AG09309 (cell line): ENCODE results near the gene OSBPL5.

ENCODE experiments used
- DNase-seq: peaks from one replicate; pipeline ENCODE4 v3.0.0-alpha.2; 2010; ENCODE audit warnings: low read depth
- H3K4me3 ChIP-seq: 2 replicates; pipeline ENCODE4 v1.5.1; 2011; ENCODE audit warnings: mild to moderate bottlenecking, low read depth, low read length, moderate library complexity; ENCODE audit not compliant: control insufficient read depth
- TF ChIP-seq, protein P1 (sequence below): IDR thresholded peaks from 2 replicates; pipeline ENCODE4 v1.5.1; 2011; ENCODE audit warnings: mild to moderate bottlenecking, low read depth, low read length, inconsistent platforms; ENCODE audit not compliant: insufficient read depth, control insufficient read depth; ENCODE audit errors: missing control alignments

The OSBPL5 gene

DNA sequence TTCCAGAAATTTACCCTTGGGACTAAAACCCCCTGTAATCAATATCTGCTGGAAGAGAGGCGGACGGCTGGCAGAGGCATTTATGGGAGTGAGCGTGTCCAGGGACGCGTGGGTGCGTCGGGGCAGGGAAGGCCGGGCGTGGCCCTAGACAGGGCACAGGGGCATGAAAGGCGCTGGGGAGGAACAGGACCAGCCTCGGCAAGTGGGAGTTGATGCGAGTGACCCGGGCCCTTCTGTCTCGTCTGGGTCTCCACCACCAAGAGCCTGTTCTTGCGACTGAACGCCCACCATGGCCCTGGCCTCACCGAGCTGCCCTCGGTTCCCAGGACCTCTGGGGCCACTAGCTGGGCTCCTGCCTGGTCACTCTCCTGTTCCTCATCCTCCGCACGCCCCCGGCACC, 17.5 kb downstream of the OSBPL5 start:
- TF ChIP-seq, protein P1, sequence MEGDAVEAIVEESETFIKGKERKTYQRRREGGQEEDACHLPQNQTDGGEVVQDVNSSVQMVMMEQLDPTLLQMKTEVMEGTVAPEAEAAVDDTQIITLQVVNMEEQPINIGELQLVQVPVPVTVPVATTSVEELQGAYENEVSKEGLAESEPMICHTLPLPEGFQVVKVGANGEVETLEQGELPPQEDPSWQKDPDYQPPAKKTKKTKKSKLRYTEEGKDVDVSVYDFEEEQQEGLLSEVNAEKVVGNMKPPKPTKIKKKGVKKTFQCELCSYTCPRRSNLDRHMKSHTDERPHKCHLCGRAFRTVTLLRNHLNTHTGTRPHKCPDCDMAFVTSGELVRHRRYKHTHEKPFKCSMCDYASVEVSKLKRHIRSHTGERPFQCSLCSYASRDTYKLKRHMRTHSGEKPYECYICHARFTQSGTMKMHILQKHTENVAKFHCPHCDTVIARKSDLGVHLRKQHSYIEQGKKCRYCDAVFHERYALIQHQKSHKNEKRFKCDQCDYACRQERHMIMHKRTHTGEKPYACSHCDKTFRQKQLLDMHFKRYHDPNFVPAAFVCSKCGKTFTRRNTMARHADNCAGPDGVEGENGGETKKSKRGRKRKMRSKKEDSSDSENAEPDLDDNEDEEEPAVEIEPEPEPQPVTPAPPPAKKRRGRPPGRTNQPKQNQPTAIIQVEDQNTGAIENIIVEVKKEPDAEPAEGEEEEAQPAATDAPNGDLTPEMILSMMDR: no peak
- no peak for DNase-seq
- H3K4me3 ChIP-seq: no peak overlapping the region

DNA sequence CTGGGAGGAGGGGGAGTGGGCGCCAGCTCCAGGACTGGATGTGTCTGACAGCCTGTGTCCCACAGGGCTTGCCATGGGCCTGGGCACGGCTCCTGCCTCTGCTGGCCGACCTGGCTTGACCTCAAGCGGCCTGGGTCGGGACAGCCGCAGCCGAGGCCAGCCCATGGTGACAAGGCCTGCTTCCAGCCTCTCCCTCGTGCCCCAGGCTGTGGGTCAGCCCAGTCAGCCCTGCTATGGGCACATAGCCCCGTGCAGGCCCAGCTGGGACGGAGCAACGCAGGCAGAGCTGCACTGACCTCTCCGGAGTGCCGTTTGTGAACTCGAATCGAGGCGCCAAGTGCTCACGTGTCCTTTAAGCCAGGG, 17.9 kb downstream of the OSBPL5 start:
- no peak for DNase-seq

DNA sequence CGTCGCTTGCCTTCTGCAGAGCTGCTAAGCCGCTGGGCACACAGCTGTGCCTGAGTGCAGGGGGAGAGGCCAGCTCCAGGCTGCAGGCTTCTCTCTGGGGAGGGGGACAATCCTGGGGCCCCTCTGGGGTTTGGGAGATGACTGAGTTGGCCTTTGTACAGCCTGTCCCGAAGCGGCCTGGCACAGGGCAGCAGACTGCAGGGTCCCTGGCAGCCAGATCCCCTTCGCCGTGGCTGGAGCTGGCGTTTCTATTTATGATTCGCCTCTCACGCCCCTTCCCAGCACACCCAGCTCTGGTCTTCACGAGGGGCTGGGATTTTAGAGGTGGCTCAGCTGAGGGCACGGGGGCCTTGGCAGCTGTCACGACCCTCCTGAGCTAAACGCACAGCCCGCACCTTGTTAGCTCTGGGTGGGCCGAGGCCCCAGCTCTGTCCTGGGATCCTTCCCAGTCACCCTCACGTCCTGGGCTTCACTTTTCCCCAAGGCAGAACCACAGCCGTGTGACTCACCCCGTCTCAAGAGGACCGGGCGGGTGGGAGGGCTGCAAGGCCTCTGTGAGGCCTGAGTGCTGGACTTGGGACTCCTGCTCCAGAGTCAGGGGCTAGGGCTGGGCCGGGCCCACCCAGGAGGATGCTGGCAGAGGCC, 18.4 kb downstream of the OSBPL5 start:
- TF ChIP-seq, protein P1: no peak
- no peak overlapping the region for H3K4me3 ChIP-seq
- DNase-seq: no peak

More for the DNA sequence above, 17.9 kb downstream of the OSBPL5 start:
- H3K4me3 ChIP-seq: no peak overlapping the region
- TF ChIP-seq, protein P1: no peak

DNA sequence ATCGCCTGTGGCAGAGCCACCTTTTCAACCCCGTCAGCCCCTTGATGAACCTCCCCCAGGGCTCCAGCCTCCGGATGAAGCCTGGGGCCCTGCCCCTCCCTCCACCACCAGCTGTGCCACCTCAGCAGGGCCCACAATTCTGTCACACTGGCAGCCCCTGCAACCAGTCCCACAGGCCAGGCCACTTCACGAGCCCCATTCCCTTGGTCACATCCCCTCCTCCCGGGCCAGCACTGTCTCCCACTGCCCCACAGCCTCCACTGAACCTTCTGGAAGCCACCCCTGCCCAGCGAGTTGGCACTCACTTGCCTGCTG, 19.9 kb downstream of the OSBPL5 start:
- DNase-seq: no peak
- TF ChIP-seq, protein P1: no peak
- H3K4me3 ChIP-seq: no peak overlapping the region

DNA sequence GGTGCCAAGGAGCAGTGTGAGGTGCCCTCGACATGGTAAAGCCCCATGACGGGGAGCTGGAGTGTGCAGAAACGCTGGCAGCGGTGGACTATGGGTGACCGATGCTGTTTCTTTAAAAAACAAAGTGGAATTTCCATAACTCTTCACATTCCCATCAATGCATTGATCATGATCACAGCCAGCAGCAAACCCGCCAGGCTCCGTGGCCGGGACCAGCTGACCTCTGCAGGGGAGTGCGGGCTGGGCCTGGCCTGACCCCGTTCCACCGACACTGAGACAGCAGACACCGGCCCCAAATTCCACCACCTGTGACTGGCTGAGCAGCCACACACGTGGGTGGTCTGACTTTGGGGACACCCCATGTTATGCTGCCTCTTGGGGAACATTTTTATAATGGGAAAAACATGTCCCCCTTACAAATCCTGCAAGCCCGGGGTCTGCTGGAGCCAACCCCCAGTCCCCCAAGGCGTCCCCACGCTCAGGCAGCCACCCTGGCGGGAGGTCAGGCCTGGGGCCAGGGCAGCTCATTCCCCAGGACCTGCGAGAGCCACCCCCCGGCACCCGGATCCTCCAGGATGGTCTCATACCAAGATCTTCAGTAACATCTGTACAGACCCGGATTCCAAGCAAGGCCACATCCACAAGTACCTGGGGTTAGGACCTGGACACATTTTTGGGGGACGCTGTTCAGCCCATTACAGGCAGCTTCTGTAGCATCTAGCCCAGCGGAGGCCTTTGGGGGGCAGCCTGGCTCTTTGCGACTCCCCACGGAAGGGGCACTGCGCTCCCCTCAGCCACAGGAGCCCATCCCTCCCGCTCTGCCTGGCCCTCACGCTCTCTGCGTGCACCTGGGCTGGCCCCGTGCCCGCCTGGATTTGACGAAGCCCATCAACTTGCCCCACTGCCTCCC, 20.6 kb downstream of the OSBPL5 start:
- TF ChIP-seq, protein P1: no peak
- DNase-seq: no peak
- no peak overlapping the region for H3K4me3 ChIP-seq

DNA sequence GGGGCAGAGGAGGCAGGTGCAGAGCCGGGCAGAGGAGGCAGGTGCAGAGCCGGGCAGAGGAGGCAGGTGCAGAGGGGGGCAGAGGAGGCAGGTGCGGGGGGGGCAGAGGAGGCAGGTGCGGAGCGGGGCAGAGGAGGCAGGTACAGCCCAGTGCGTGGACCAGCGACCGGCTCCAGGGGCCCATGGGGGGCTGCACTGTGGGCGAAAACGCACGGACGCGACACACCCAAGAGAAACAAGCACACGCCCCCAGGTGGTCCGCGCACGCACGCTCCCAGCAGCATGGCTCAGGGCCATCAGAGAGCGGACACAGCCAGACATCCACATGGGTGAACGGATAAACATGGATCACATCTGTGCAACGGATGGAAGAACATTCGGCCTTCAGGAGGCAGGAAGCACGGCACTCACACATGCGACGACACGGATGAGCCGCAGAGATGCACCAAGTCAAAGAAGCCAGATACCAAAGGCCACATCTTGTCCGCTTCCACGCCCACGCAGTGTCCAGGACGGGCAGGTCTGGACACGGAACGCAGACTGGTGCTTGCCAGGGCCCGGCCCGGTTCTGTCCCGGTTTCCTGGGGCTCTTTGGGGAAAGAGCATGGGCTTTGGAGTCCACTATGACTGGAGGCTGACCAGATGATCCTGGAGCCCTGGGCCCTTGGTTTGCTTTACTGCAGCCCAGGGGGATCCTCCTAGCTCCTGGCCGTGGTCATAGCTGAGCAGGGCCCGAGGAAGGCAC, 21.8 kb downstream of the OSBPL5 start:
- no peak for DNase-seq
- H3K4me3 ChIP-seq: no peak overlapping the region
- TF ChIP-seq, protein P1: no peak
